ENCODE results near the gene IRAK2.

DNA sequence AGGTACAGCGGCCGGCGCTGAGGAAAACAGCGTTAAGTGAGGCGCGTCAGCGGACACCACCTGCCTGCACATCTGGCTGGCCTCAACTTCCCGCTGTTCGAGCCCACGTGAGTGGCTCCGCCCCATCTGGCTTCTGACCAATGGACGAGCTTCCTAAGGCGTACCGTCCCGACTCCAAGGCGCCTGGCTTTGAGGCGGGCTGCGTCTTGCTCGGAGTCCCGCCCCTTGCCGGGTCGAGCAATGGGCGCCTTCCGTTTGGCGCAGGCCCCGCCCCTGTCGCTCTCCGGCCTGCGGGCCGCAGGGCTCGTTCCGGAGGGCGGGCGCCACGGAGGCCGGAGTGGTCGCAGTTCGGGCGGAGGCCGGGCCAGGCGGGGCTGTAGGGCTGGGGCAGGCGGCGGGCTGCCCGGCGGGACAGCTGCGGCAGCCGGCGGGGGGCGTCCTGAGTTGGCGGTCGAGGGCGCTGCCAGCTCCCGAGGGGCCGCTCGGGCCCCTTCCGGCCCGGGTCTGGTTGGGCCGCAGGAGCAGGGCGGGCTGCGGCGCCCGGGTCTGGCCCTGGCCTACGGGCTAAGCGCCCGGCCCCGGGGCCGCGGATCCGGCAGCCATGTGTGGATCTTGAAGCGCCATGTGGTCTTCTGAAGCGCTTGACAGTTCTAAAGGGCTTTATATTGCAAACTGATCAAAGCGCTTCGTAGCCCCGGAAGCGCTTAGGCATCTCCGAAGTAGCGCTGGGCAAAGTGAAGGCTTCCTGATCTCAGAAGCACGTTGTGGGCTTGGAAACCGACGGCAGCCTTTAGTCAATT, 83.7 kb downstream of the IRAK2 start, which contains the start of gene TATDN2:
- TF ChIP-seq CTCF (IDR thresholded peaks at IDR 0.05) (no peak), POLR2A (IDR thresholded peaks at IDR 0.05) (peak in 1 of 2 donors; percentile 28), POLR2AphosphoS5 (IDR thresholded peaks at IDR 0.05) (peak; percentile 67 to 92 (median 86))
